GM12891 (cell line): ENCODE measurements around the gene PODN.

Experiments
- PAX5 ChIP-seq: IDR thresholded peaks from 2 replicates; pipeline ENCODE4 v1.6.1; 2011; ENCODE audit warnings: low read length, moderate library complexity, mild to moderate bottlenecking; ENCODE audit not compliant: insufficient read depth, severe bottlenecking
- POLR2A ChIP-seq: IDR thresholded peaks from 2 replicates; pipeline ENCODE4 v1.6.1; 2011; ENCODE audit warnings: low read depth, low read length, control low read depth
- POLR2AphosphoS5 ChIP-seq: IDR thresholded peaks from 2 replicates; pipeline ENCODE4 v1.6.1; 2011; ENCODE audit warnings: low read depth, low read length, control low read depth
- POU2F2 ChIP-seq: IDR thresholded peaks from 2 replicates; pipeline ENCODE4 v1.6.1; 2011; ENCODE audit warnings: low read depth, mild to moderate bottlenecking, control low read depth, low read length, moderate library complexity
- SPI1 ChIP-seq: IDR thresholded peaks from 2 replicates; pipeline ENCODE4 v1.6.1; 2011; ENCODE audit warnings: low read depth, low read length, control low read depth
- TAF1 ChIP-seq: IDR thresholded peaks from 2 replicates; pipeline ENCODE4 v1.6.1; 2011; ENCODE audit warnings: low read depth, low read length, control low read depth

DNA sequence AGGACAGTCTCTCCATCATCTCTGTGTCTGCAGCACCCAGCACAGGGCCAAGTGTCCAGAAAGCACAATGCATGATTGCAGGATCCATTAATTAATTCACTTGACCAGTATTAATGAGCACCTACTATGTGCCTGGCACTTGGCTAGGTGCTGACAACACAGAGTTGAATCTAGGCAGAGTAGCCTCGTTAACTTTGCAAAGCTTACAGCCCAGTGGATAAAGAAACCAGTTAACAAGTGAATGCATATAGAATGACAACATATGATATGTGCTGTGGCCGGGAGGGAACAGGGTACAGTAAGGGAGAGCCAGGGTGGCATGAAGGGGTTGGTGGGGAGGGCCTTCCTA, 69.6 kb downstream of the PODN start:
- TF ChIP-seq POLR2AphosphoS5, result no peak
- TF ChIP-seq POLR2A, result no peak
- no peak for TF ChIP-seq POU2F2
- no peak for TF ChIP-seq TAF1
- TF ChIP-seq SPI1, result no peak
- TF ChIP-seq PAX5, result no peak
